H1 (cell line): Measurements from ENCODE around the gene LSM2. TPM values are rescaled to one million over a fixed set of nuclear protein-coding genes. Genes with fewer than 3 reads are reported as not detected.

Source experiments
- ATF3 ChIP-seq: IDR thresholded peaks from 2 replicates; pipeline ENCODE4 v1.6.1; 2011; ENCODE audit warnings: low read depth, mild to moderate bottlenecking, low read length; ENCODE audit not compliant: insufficient read depth
- HDAC6 ChIP-seq: IDR thresholded peaks from one replicate; pipeline ENCODE4 v1.7.1; 2012; ENCODE audit warnings: low read depth, mild to moderate bottlenecking, inconsistent platforms, low read length, moderate library complexity
- KDM1A ChIP-seq: fragments of 200-600, 300-600 bp; sonication (generic); IDR thresholded peaks from 2 replicates; pipeline ENCODE4 v1.7.1; 2016; ENCODE audit warnings: mild to moderate bottlenecking, low read length, borderline replicate concordance
- POU5F1 ChIP-seq: IDR thresholded peaks from 2 replicates; pipeline ENCODE4 v1.6.1; 2011; ENCODE audit warnings: low read depth, mild to moderate bottlenecking, low read length, moderate library complexity
- SAP30 ChIP-seq: fragments of 300-600 bp; sonication (generic); IDR thresholded peaks from 2 replicates; pipeline ENCODE4 v1.7.1; 2012; ENCODE audit warnings: low read length, moderate library complexity, mild to moderate bottlenecking, inconsistent platforms; ENCODE audit not compliant: insufficient read depth, insufficient replicate concordance
- TAF7 ChIP-seq: optimal IDR thresholded peaks from 2 replicates; pipeline ENCODE3; 2011; ENCODE audit warnings: low read depth, mild to moderate bottlenecking, inconsistent platforms, low read length, moderate library complexity, borderline replicate concordance
- TBP ChIP-seq: IDR thresholded peaks from 2 replicates; pipeline ENCODE4 v1.6.1; 2011; ENCODE audit warnings: low read depth, low read length, improper control_type of control experiment
- USF2 ChIP-seq: IDR thresholded peaks from 2 replicates; pipeline ENCODE4 v1.6.1; 2011; ENCODE audit warnings: low read length, improper control_type of control experiment
- polyA plus RNA-seq, 7 experiments: library from polyadenylated mRNA; depleted of rRNA in 3 of 7; stranded (reverse) in 5 of 7; unstranded in 2 of 7; fragments of >200 nt in 5 of 7; fragments of 200-250 nt in 2 of 7; gene quantifications; 1 replicate in 5 of 7; 2 replicates in 1 of 7; 4 replicates in 1 of 7; pipeline versions ENCODE4 v1.2.1 to v1.2.3, GENCODE V29; 2011 to 2013; ENCODE audit warnings: missing spikeins in 2 of 7, mixed read lengths in 2 of 7
- total RNA-seq: library from RNA; stranded (reverse); fragmentation: NEBNext Ultra II Directional; extraction: Animal tissue kit (Norgen Biotek cat#: 25700); gene quantifications from 2 replicates; pipeline ENCODE4 v1.2.1, GENCODE V29; 2021
- TF ChIP-seq, protein P1 (sequence below): IDR thresholded peaks from 2 replicates; pipeline ENCODE4 v1.6.1; 2012; ENCODE audit warnings: inconsistent platforms

The LSM2 gene
- total and polyA plus RNA-seq, 2 of the 8 experiments (the other 6 are each of a cell fraction or from before 2014, with no cell fraction given) = 127 to 168 TPM

DNA sequence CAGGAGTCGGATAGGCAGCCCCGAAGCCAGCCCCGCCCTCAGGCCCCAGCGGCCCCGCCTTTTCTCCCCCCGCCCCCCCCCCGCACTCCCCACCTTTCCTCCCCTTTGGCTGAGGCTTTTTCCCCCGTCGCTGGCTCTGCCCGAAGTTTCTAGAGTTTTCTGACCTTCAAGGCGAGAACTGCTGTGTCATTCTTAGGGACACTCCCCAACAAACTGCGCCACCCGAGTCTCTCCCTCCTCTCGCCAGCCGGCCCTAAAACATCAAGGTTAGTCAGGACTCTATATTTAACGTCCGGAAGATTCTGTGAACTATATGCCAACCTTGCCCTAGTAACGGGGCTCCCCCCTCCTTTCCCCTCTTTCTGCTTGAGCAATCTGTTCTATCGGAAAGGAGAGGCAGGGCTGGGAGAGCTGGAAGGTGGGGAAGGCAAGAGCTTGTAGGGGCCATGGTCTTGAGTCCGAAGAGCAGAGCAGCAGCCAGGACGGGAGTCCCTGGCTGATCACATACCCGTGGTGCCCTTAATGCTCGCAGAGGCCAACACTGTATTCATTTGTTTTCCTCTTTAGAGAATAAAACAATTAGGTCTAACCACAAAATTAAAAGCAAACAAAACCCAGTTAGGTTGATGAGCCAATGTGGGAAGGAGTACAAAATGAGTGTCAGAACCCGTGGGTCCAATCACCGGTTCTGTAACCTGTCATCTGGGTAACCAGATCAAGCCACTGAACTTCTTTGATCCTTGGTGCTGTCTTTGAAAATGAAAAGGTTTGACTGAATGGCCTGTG lies 15.5 kb upstream of the LSM2 start (continued):
- peak; percentile 77 for TF ChIP-seq TAF7
- TF ChIP-seq TBP = peak; percentile 56; the same call in 1 of the 2 replicates
- no peak for TF ChIP-seq POU5F1
- TF ChIP-seq ATF3 = no peak
- TF ChIP-seq, protein P1, sequence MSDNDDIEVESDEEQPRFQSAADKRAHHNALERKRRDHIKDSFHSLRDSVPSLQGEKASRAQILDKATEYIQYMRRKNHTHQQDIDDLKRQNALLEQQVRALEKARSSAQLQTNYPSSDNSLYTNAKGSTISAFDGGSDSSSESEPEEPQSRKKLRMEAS = no peak
- peak; percentile 55 for TF ChIP-seq SAP30
- TF ChIP-seq KDM1A = no peak
- no peak for TF ChIP-seq USF2
- TF ChIP-seq HDAC6 = no peak
